ENCODE data around the gene RASGEF1B.

Gene RASGEF1B

DNA sequence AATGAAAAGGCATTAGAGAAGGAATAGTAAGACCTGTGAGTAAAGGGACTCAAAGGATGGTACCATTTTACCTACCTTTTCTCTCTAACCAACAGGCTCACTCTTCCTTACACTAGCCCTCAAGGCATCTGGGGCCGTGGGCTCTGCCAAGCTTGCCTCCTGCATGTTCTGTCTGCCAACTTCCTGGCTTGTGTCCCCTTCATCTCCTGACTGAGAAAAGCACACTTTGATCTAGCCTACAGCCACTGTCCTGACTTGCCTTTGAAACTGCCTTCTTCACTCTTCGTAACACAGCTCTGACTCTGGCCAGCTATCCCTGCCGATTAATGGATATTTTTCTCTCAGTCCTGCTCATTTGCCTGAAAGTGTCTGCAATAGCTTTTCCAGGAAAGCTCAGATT lies 76.5 kb downstream of the RASGEF1B start:
- no peak for DNase-seq (ENCODE audit: low spot score)

DNA sequence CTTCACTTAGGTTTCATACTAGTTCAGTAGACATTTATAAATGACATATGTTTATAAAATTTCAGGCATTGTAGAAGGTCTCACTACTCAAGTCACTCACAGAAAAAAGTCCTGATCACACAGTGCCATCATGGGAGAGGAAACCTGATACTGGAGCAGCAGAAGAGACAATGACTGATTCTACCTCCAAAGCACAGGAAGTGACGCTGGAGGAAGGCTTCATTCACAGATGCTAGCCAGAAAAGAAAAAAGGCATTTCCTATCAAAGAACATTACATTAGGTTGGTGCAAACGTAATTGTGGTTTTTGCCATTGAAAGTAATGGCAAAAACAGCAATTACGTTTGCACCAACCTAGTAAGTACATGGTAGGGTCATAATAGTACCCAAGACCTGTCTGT lies 79.5 kb downstream of the RASGEF1B start:
- no peak for DNase-seq (ENCODE audit: low spot score)

DNA sequence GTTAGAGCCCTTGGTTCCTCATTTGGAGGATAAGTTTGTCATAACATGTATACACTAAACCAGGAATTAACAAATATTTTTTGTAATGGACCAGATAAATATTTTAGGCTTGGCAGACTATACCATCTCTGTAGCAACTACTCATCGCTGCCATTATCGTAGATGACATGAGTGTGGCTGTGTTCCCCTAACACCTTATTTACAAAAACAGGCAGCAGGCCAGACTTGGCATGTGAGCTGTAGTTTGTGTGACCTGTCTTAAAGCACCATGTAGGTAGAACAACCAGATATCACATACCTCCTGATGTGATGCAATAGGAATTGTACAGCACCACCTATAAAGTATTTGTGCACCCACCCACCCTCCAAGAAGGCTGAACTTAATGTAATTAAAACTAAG lies 82.0 kb downstream of the RASGEF1B start:
- no peak for DNase-seq (ENCODE audit: low spot score)

DNA sequence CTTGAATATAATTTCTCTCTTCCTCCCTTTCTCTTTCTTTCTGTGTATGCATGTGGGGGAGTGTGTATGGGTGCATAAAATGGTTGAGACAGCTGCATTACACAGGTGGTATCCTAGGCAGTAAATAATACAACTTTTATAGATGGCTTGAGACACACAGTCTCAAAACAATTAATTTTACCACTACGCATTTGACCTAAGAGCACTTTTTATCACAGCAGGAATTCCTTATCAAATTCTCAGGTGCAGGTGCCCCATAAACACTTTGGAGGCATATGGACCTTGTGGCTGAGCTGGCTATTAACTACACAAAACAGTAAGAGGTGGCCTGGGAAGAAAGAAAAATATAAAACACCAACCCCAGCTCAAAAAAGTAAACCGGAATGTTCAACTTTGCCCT lies 91.3 kb downstream of the RASGEF1B start:
- no peak for DNase-seq (ENCODE audit: low spot score)

DNA sequence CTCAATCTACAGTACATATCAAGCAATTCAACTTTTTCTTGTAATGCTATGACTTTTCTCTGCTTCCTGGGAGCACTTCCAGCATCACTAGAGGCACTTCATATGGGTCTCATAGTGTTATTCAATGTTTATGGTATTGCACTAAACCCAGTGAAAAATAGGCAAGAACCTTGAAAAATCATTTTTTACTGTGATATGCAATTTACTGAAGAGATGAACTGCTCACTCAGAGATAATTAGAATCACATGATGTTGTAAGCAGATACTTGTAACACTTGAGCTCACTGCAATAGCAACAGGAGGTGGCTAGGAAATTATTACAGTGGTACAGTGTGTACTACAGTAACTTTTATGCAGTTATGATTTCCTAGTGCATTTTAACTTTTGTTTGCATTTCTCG lies 93.3 kb downstream of the RASGEF1B start:
- DNase-seq (ENCODE audit: low spot score), result no peak

DNA sequence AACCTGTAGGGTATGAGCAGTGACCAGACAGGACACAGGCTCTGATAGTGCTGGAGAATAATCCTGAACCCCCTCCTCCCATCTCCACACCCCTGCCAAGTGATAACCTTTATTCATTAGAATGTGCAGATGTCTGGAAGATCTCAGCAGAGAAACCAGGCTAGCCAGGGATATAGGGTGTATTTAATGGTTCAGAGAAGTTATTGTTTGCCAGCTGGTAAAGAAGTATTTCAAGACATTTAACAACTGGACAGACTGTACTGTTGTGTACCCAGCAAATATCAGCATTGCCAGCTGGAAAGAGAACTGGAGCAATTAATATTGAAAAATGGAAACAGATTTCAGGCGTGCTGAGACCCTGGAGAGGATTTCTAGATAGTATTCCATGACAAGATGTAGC lies 94.5 kb downstream of the RASGEF1B start:
- DNase-seq (ENCODE audit: low spot score), result no peak

DNA sequence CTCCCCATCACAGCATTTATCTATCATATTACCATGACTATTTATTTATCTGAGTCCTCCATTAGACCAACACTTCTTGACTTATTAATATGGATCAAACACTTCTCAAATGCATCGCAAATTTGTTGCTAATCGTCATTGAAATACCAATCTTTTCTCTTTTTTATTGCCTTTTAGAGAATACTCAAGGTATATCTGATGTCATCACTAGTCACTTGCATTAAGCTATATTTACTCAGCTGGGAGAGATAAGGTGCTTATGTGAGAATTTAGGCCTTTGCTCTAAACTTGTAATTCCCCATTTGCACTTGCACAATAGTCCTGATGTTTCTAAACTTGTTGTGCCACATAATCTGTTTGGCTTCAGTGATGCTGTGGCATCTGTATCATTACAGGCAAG lies 95.0 kb downstream of the RASGEF1B start:
- no peak for DNase-seq (ENCODE audit: low spot score)

All from COLO829 (cell line).